ENCODE measurements around the gene KRT39.

- TF ChIP-seq POLR2A (IDR thresholded peaks at IDR 0.05; ENCODE audit: low read depth, low read length) (no peak), POLR2AphosphoS5 (IDR thresholded peaks at IDR 0.05; ENCODE audit: low read depth, low read length) (no peak), SPI1 (IDR thresholded peaks at IDR 0.05; ENCODE audit: low read depth, low read length) (no peak)
Measured at GRCh38 chr17:41013181-41013580, 46.4 kb upstream of the KRT39 start.

Data from GM12891 (cell line).